DMS53 treated with DMSO at 0.1 percent for 48 hours (cell line): ENCODE results near the gene ZEB2.

Experiments
- DNase-seq: peaks from one replicate; lab custom pipeline; 2025; ENCODE audit not compliant: unreplicated experiment; lab: John Stamatoyannopoulos, UW

Gene ZEB2

GRCh38 chr2:144514616-144515091 lies 5.3 kb downstream of the ZEB2 start:
- DNase-seq, result no peak

GRCh38 chr2:144513388-144514101 lies 6.4 kb downstream of the ZEB2 start:
- no peak for DNase-seq

GRCh38 chr2:144512891-144513351 lies 7.0 kb downstream of the ZEB2 start:
- DNase-seq, result no peak

- DNase-seq, result no peak
Observed at GRCh38 chr2:144512470-144512869, 7.4 kb downstream of the ZEB2 start.

GRCh38 chr2:144511937-144512336 lies 8.0 kb downstream of the ZEB2 start:
- no peak for DNase-seq

GRCh38 chr2:144511226-144511810 lies 8.6 kb downstream of the ZEB2 start:
- DNase-seq, result no peak

GRCh38 chr2:144510294-144510991 lies 9.5 kb downstream of the ZEB2 start:
- DNase-seq, result no peak

- DNase-seq, result no peak
Observed at GRCh38 chr2:144509879-144510221, 10.1 kb downstream of the ZEB2 start.

GRCh38 chr2:144509001-144509878 lies 10.7 kb downstream of the ZEB2 start:
- no peak for DNase-seq

- DNase-seq, result no peak
Observed at GRCh38 chr2:144508172-144508851, 11.6 kb downstream of the ZEB2 start.

- DNase-seq, result no peak
Observed at GRCh38 chr2:144507441-144508171, 12.3 kb downstream of the ZEB2 start.

- no peak for DNase-seq
Observed at GRCh38 chr2:144505245-144505831, 14.6 kb downstream of the ZEB2 start.

GRCh38 chr2:144504218-144504641 lies 15.7 kb downstream of the ZEB2 start:
- no peak for DNase-seq

GRCh38 chr2:144503242-144503641 lies 16.7 kb downstream of the ZEB2 start:
- DNase-seq, result no peak

- no peak for DNase-seq
Observed at GRCh38 chr2:144502369-144502768, 17.6 kb downstream of the ZEB2 start.

GRCh38 chr2:144501627-144502026 lies 18.3 kb downstream of the ZEB2 start:
- DNase-seq, result no peak

- no peak for DNase-seq
Observed at GRCh38 chr2:144501118-144501517, 18.8 kb downstream of the ZEB2 start.

- no peak for DNase-seq
Observed at GRCh38 chr2:144500563-144500962, 19.4 kb downstream of the ZEB2 start.

- DNase-seq, result no peak
Observed at GRCh38 chr2:144498277-144498676, 21.6 kb downstream of the ZEB2 start.
